Keratinocyte (primary cell): ENCODE results near the gene DACH1. TPM values are rescaled to one million over a fixed set of nuclear protein-coding genes. Genes with fewer than 3 reads are reported as not detected.

Source experiments
- DNase-seq: peaks from one replicate; pipeline ENCODE4 v3.0.0-alpha.2; 2011; ENCODE audit warnings: low read depth, missing footprints, low spot score
- FAIRE-seq: peaks from 2 replicates; lab custom pipeline; 2011; peaks lifted over from hg19 to GRCh38; lab: Jason Lieb, UNC
- H2AFZ ChIP-seq: 2 replicates; pipeline ENCODE4 v1.6.0; 2012; ENCODE audit warnings: low read length, control low read depth, inconsistent platforms; ENCODE audit not compliant: control insufficient read depth
- H3K27ac ChIP-seq: 2 replicates; pipeline ENCODE4 v1.5.1; 2011; ENCODE audit warnings: low read length; ENCODE audit not compliant: control insufficient read depth, insufficient read depth
- H3K27me3 ChIP-seq: 3 replicates; pipeline ENCODE4 v1.6.0; 2011; ENCODE audit warnings: low read length; ENCODE audit not compliant: control insufficient read depth, insufficient read depth; ENCODE audit errors: extremely low read depth
- H3K36me3 ChIP-seq, 2 experiments: 2 replicates in 1 of 2; 3 replicates in 1 of 2; pipeline ENCODE4 v1.5.1; 2011; ENCODE audit warnings: low read length in 2 of 2, mild to moderate bottlenecking in 1 of 2; ENCODE audit not compliant: control insufficient read depth in 2 of 2, insufficient read depth in 2 of 2; ENCODE audit errors: extremely low read depth in 1 of 2
- H3K4me1 ChIP-seq: 3 replicates; pipeline ENCODE4 v1.5.1; 2011; ENCODE audit warnings: low read length; ENCODE audit not compliant: control insufficient read depth, insufficient read depth; ENCODE audit errors: extremely low read depth
- H3K4me2 ChIP-seq: 3 replicates; pipeline ENCODE4 v1.6.0; 2011; ENCODE audit warnings: low read depth, low read length; ENCODE audit not compliant: control insufficient read depth, insufficient read depth; ENCODE audit errors: extremely low read depth
- H3K4me3 ChIP-seq, 3 experiments: fragments of 200-600 bp in 1 of 3; sonication (generic) in 1 of 3; 2 replicates in 2 of 3; 3 replicates in 1 of 3; pipeline ENCODE4 v1.5.1; 2011 to 2016; ENCODE audit warnings: low read length in 3 of 3, mild to moderate bottlenecking in 3 of 3, control low read depth in 2 of 3, inconsistent platforms in 1 of 3, low read depth in 1 of 3, mixed read lengths in 1 of 3, mixed run types in 1 of 3, moderate library complexity in 1 of 3; ENCODE audit not compliant: control insufficient read depth in 2 of 3, insufficient read depth in 2 of 3; ENCODE audit errors: extremely low read depth in 1 of 3
- H3K79me2 ChIP-seq: 2 replicates; pipeline ENCODE4 v1.6.0; 2012; ENCODE audit warnings: low read length; ENCODE audit not compliant: control insufficient read depth, insufficient read depth
- H3K9ac ChIP-seq: 3 replicates; pipeline ENCODE4 v1.6.0; 2011; ENCODE audit warnings: low read length; ENCODE audit not compliant: control insufficient read depth, insufficient read depth; ENCODE audit errors: extremely low read depth
- H3K9me1 ChIP-seq: 3 replicates; pipeline ENCODE4 v1.6.0; 2011; ENCODE audit warnings: low read length; ENCODE audit not compliant: control insufficient read depth, insufficient read depth; ENCODE audit errors: extremely low read depth
- H3K9me3 ChIP-seq: 2 replicates; pipeline ENCODE4 v1.5.1; 2012; ENCODE audit warnings: low read depth, low read length; ENCODE audit not compliant: control insufficient read depth
- H4K20me1 ChIP-seq: 3 replicates; pipeline ENCODE4 v1.6.0; 2011; ENCODE audit warnings: low read length; ENCODE audit not compliant: control insufficient read depth, insufficient read depth; ENCODE audit errors: extremely low read depth
- EZH2 ChIP-seq: IDR thresholded peaks from one replicate; pipeline ENCODE4 v1.6.1; 2012; ENCODE audit warnings: inconsistent platforms, mild to moderate bottlenecking, low read length, moderate library complexity
- dilution Hi-C: fragments of 300-500 bp; cut with MboI; formaldehyde crosslinking; loops from one replicate; pipeline ENCODE4 v1.7.0; 2020; ENCODE audit warnings: low sequenced_read_pairs; ENCODE audit not compliant: extremely low pct_ligation_motif_present
- polyA plus RNA-seq, 5 experiments: library from polyadenylated mRNA; depleted of rRNA in 3 of 5; stranded (reverse) in 3 of 5; stranded (forward) in 1 of 5; unstranded in 1 of 5; fragments of >200 nt; gene quantifications; 1 replicate in 1 of 5; 2 replicates in 3 of 5; 3 replicates in 1 of 5; pipeline versions ENCODE4 v1.2.1 to v1.2.3, GENCODE V29; 2011 to 2012; ENCODE audit warnings: missing spikeins in 2 of 5, low read depth in 1 of 5, low replicate concordance in 1 of 5
- TF ChIP-seq, protein P1 (sequence below), 3 experiments: IDR thresholded peaks in 1 of 3; conservative IDR thresholded peaks in 1 of 3; optimal IDR thresholded peaks in 1 of 3; 2 replicates in 2 of 3; 3 replicates in 1 of 3; pipeline versions ENCODE3 to v1.5.1; 2011; ENCODE audit warnings: low read length in 3 of 3, mild to moderate bottlenecking in 3 of 3, moderate library complexity in 2 of 3, control low read depth in 1 of 3, inconsistent platforms in 1 of 3; ENCODE audit not compliant: insufficient read depth in 2 of 3; ENCODE audit errors: extremely low read depth in 1 of 3

DACH1 gene
- polyA plus RNA-seq, 1 donor (not counting 4 experiments of a cell fraction or from before 2014, with no cell fraction given): not detected

DNA sequence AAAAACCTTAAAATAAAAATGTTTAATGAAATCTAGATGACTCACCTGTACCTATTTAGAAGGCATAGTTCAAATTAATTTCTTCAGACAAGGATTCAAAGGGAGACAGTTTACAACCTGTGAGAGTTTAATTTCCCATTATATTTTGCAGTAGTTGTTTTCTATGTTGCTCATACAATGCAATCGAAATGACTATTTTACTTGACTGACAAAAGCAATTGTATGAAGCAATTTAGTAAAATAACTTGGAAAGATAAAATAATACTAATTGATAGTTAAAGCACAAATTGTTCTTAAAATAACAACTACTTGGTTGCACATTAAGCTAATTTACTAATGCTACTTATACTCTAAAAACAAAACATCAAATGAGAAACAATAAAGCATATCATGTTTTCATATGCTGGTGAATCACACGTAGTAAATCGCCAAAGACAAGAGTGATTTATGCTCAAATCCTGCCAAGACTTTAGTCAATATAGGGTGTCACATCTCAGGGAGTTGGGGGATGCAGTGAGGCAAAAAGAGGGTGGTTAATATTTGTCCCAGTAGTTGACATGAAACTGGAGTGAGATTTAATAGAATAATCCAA is 6.4 kb downstream of the DACH1 start:
- Histone ChIP-seq H3K4me2 (no peak overlapping the region), H3K4me3 (no peak overlapping the region), H3K27me3 (peaks cover 20% of the 10 kb centered on the region), H3K9ac (no peak overlapping the region), H3K79me2 (no peaks in the 10 kb centered on the region), H4K20me1 (no peaks in the 10 kb centered on the region), H3K27ac (no peak overlapping the region), H2AFZ (no peak overlapping the region), H3K9me3 (no peaks in the 10 kb centered on the region), H3K9me1 (no peaks in the 10 kb centered on the region), H3K36me3 (no peaks in the 10 kb centered on the region), H3K4me1 (peaks cover 3% of the 10 kb centered on the region)
- TF ChIP-seq, protein P1, sequence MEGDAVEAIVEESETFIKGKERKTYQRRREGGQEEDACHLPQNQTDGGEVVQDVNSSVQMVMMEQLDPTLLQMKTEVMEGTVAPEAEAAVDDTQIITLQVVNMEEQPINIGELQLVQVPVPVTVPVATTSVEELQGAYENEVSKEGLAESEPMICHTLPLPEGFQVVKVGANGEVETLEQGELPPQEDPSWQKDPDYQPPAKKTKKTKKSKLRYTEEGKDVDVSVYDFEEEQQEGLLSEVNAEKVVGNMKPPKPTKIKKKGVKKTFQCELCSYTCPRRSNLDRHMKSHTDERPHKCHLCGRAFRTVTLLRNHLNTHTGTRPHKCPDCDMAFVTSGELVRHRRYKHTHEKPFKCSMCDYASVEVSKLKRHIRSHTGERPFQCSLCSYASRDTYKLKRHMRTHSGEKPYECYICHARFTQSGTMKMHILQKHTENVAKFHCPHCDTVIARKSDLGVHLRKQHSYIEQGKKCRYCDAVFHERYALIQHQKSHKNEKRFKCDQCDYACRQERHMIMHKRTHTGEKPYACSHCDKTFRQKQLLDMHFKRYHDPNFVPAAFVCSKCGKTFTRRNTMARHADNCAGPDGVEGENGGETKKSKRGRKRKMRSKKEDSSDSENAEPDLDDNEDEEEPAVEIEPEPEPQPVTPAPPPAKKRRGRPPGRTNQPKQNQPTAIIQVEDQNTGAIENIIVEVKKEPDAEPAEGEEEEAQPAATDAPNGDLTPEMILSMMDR (optimal IDR thresholded peaks at IDR 0.05 in 1 of 3, IDR thresholded peaks at IDR 0.05 in 1 of 3, conservative IDR thresholded peaks at IDR 0.05 in 1 of 3; ENCODE audit: extremely low read depth in 1 of 3, insufficient read depth in 2 of 3, low read length in 3 of 3): no peak
- no peak for TF ChIP-seq EZH2
- no peak for FAIRE-seq
- no peak for DNase-seq
- dilution Hi-C loops: no loop called here

DNA sequence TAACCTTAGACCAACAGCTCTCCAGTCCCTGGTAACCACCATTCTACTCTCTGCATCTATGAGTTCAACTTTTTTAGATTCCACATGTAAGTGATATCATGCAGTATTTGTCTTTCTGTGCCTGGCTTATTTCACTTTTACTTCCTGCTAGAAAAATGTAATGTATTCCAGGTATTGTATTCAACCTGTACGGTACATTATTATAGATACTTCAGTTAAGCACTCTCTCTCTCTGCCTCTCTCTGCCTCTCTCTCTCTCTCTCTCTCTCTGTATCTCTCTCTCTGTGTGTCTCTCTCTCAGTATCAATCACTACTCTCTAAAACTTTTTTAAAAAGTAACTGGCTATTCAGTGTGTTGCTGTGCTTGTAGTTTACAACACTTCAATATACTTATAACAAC is 8.4 kb downstream of the DACH1 start:
- Histone ChIP-seq H3K9me1 (no peaks in the 10 kb centered on the region), H3K79me2 (no peaks in the 10 kb centered on the region), H3K4me2 (no peak overlapping the region), H3K9ac (no peak overlapping the region), H3K27ac (no peak overlapping the region), H3K9me3 (no peaks in the 10 kb centered on the region), H3K4me3 (no peak overlapping the region), H4K20me1 (no peaks in the 10 kb centered on the region), H3K36me3 (no peaks in the 10 kb centered on the region), H3K4me1 (no peaks in the 10 kb centered on the region), H2AFZ (no peak overlapping the region), H3K27me3 (peaks cover under 1% of the 10 kb centered on the region)
- DNase-seq: no peak
- TF ChIP-seq, protein P1 (optimal IDR thresholded peaks at IDR 0.05 in 1 of 3, IDR thresholded peaks at IDR 0.05 in 1 of 3, conservative IDR thresholded peaks at IDR 0.05 in 1 of 3; ENCODE audit: extremely low read depth in 1 of 3, insufficient read depth in 2 of 3, low read length in 3 of 3): no peak
- no peak for TF ChIP-seq EZH2
- FAIRE-seq: no peak
- dilution Hi-C loops: no loop called here
